Panc1 (cell line): Measurements from ENCODE around the gene SLC26A4.

ENCODE experiments used
- CTCF ChIP-seq: fragments of 450-650 bp; IDR thresholded peaks from 2 replicates; pipeline ENCODE4 v1.5.1; 2017; ENCODE audit warnings: mild to moderate bottlenecking
- POLR2AphosphoS5 ChIP-seq: IDR thresholded peaks from 2 replicates; pipeline ENCODE4 v1.6.1; 2012; ENCODE audit warnings: mild to moderate bottlenecking, low read depth, low read length, moderate library complexity
- REST ChIP-seq, 2 experiments: IDR thresholded peaks; 2 replicates each; pipeline ENCODE4 v1.6.1; 2011 to 2012; ENCODE audit warnings: low read depth in 2 of 2, control low read depth in 1 of 2, low read length in 1 of 2, mild to moderate bottlenecking in 1 of 2, moderate library complexity in 1 of 2; ENCODE audit not compliant: insufficient read depth in 1 of 2
- SIN3A ChIP-seq: IDR thresholded peaks from 2 replicates; pipeline ENCODE4 v1.6.1; 2012; ENCODE audit warnings: low read depth, mild to moderate bottlenecking, low read length, moderate library complexity, borderline replicate concordance; ENCODE audit not compliant: insufficient read depth
- TCF7L2 ChIP-seq: IDR thresholded peaks from 2 replicates; pipeline ENCODE4 v1.6.1; 2011; ENCODE audit warnings: mild to moderate bottlenecking, low read depth, low read length, inconsistent platforms

DNA sequence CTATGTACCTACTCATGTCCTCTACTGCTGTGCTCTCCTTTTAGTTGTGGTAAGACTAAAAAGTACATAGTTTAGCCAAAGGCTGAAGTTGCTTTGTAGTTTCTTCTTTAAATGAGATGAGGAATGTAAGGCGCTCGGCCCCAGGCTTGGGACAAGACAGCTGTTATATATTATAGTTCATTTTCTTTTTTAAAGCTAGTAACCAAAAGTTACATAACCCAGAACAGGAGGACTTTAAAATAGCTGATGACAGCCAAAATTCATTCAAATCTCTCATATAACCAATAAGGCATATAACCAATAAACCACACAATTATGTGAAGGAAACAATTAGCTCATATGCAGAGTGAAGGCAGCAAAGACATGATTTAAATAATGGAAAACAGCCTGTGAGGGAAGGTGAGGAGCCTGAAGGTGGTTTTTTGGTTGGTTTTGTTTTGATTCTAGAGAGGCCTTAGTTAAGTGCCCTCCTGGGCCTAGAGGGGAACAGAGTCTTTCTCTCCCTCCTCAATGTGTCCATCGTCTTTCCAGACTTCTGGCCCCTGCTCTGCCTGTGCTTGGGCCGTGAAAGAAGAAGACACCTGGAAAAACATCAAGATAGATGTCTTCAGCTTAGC is 35.8 kb downstream of the SLC26A4 start:
- no peak for TF ChIP-seq CTCF
- no peak for TF ChIP-seq REST (IDR thresholded peaks at IDR 0.05; ENCODE audit: insufficient read depth in 1 of 2, low read depth in 2 of 2, low read length in 1 of 2)
- TF ChIP-seq POLR2AphosphoS5, result no peak
- TF ChIP-seq TCF7L2, result no peak
- no peak for TF ChIP-seq SIN3A
